ENCODE data around the gene NAPEPLD. TPM values are rescaled to one million over a fixed set of nuclear protein-coding genes. Genes with fewer than 3 reads are reported as not detected.
"Not testable (repeated sequence)": the region's sequence is repeated elsewhere in the genome, so short reads cannot be mapped to it uniquely, and the experiment has no call there.

The NAPEPLD gene
- total and polyA plus RNA-seq, 2 donors = 5.2 to 33.2 TPM

DNA sequence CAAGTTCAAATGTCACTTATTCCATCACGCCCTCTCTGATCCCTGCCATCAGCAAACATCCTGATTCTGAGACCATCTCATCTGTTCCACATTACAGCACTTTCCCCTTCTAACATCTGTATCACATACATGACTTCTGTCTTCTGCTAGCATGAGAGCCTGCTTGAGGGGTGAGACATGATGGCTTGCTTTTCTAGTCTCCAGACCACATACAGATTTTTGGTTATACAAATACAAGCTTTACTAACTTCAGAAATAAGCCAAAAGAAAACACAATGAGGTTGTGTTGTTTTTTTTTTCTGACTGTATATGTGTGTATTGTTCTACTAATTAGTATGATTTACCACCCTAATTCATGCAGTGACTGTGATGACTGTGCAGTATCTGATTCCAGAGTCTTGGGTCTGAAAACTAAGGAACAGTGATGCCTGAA, 34.3 kb downstream of the NAPEPLD start:
- 67% methylated on average over 1 of the region's 1 CpG for WGBS
- Histone ChIP-seq H3K4me3 (ENCODE audit: low read depth, low read length) (no peak overlapping the region), H3K27ac (ENCODE audit: low read depth) (no peak overlapping the region), H3K4me1 (ENCODE audit: insufficient read depth) (no peaks in the 10 kb centered on the region), H3K36me3 (ENCODE audit: insufficient read depth) (peaks cover 2% of the 10 kb centered on the region)
- DNase-seq (ENCODE audit: extremely low spot score) = no peak

- H3K27ac ChIP-seq (ENCODE audit: low read depth) = no peak overlapping the region
- no peaks in the 10 kb centered on the region for H3K36me3 ChIP-seq (ENCODE audit: insufficient read depth)
- no peaks in the 10 kb centered on the region for H3K4me1 ChIP-seq (ENCODE audit: insufficient read depth)
- 98% methylated on average over 2 of the region's 2 CpGs for WGBS
- no peak overlapping the region for H3K4me3 ChIP-seq (ENCODE audit: low read depth, low read length)
- no peak for DNase-seq (ENCODE audit: extremely low spot score)
Measured at GRCh38 chr7:103113164-103113563, 35.7 kb downstream of the NAPEPLD start.

DNA sequence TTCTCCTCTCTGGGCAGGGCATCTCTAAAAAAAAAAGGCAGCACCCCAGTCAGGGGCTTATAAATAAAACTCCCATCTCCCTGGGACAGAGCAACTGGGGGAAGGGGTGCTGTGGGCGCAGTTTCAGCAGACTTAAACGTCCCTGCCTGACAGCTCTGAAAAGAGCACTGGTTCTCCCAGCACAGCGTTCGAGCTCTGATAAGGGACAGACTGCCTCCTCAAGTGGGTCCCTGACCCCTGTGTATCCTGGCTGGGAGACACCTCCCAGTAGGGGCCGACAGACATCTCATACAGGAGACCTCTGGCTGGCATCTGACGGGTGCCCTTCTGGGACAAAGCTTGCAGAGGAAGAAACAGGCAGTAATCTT, 42.2 kb downstream of the NAPEPLD start:
- H3K36me3 ChIP-seq (ENCODE audit: insufficient read depth); H3K4me3 ChIP-seq (ENCODE audit: low read depth, low read length); DNase-seq (ENCODE audit: extremely low spot score); H3K4me1 ChIP-seq (ENCODE audit: insufficient read depth); H3K27ac ChIP-seq (ENCODE audit: low read depth): not testable (repeated sequence)
- 42% methylated on average over 6 of the region's 6 CpGs for WGBS

DNA sequence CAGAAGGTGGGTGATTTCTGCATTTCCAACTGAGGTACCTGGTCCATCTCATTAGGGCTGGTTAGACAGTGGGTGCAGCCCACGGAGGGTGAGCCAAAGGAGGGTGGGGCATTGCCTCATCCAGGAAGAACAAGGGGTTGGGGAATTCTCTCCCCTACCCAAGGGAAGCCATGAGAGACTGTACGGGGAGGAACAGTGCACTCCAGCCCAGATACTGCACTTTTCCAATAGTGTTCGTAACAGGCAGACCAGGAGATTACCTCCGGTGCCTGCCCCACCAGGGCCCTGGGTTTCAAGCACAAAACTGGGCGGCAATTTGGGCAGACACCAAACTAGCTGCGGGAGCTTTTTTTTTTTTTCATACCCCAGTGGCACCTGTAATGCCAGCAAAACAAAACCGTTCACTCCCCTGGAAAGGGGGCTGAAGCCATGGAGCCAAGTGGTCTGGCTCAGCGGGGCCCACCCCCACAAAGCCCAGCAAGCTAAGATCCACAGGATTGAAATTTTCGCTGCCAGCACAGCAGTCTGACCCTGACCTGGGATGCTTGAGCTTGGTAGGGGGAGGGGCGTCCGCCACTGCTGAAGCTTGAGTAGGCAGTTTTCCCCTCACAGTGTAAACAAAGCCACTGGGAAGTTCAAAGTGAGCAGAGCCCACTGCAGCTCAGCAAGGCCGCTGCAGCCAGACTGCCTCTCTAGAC, 42.7 kb downstream of the NAPEPLD start:
- Histone ChIP-seq H3K4me3 (ENCODE audit: low read depth, low read length) (no peak overlapping the region), H3K4me1 (ENCODE audit: insufficient read depth) (no peaks in the 10 kb centered on the region), H3K36me3 (ENCODE audit: insufficient read depth) (peaks cover 2% of the 10 kb centered on the region), H3K27ac (ENCODE audit: low read depth) (no peak overlapping the region)
- DNase-seq (ENCODE audit: extremely low spot score) = no peak
- WGBS = 53% methylated on average over 12 of the region's 12 CpGs

DNA sequence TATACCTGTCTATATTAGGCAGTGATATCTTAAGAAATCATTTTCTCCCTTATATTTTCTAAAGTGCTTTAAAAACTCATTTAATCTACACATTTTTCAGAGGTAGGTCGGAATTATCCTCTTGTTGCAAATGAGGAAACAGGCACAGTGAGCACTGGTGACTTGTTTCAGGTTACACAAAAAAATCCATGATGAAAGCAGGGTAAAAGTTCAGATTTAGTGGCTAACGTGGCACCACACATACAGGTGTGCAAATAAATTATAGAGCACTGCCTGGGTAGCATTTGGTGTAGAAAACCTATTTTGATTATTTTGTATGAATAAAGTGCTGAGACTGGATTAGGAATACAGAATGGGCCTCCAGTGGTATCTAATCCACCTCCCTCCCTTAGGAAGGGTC, 47.4 kb downstream of the NAPEPLD start:
- WGBS = 65% methylated on average over 2 of the region's 2 CpGs
- Histone ChIP-seq H3K4me3 (ENCODE audit: low read depth, low read length) (no peak overlapping the region), H3K36me3 (ENCODE audit: insufficient read depth) (peaks cover 3% of the 10 kb centered on the region)

GRCh38 chr7:103100348-103100747, 48.6 kb downstream of the NAPEPLD start:
- DNase-seq (ENCODE audit: extremely low spot score) = no peak
- peaks cover 3% of the 10 kb centered on the region for H3K36me3 ChIP-seq (ENCODE audit: insufficient read depth)
- H3K27ac ChIP-seq (ENCODE audit: low read depth) = no peak overlapping the region
- no peak overlapping the region for H3K4me3 ChIP-seq (ENCODE audit: low read depth, low read length)
- no peaks in the 10 kb centered on the region for H3K4me1 ChIP-seq (ENCODE audit: insufficient read depth)
- 76% methylated on average over 3 of the region's 3 CpGs for WGBS

More for the DNA sequence above, 47.4 kb downstream of the NAPEPLD start:
- Histone ChIP-seq H3K27ac (ENCODE audit: low read depth) (no peak overlapping the region), H3K4me1 (ENCODE audit: insufficient read depth) (no peaks in the 10 kb centered on the region)
- DNase-seq (ENCODE audit: extremely low spot score) = no peak

DNA sequence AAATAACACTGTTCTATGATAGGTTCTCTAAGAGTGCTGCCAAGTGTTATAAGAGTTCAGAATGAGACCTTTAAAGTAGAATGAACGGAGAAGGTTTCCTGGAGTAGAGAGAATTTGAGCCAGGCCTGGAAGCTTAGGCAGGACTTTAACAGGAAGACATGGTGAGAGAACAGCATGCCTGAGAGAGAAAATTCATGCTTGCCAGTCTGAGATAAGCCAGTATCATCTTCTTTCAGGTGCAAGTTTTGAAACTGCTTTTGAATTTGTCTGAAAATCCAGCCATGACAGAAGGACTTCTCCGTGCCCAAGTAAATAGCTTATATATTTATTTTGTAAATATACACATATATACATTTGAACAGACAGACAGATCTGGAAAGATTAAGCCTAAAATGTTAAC, 51.9 kb downstream of the NAPEPLD start:
- peaks cover 1% of the 10 kb centered on the region for H3K36me3 ChIP-seq (ENCODE audit: insufficient read depth)
- 94% methylated on average over 2 of the region's 2 CpGs for WGBS

DNA sequence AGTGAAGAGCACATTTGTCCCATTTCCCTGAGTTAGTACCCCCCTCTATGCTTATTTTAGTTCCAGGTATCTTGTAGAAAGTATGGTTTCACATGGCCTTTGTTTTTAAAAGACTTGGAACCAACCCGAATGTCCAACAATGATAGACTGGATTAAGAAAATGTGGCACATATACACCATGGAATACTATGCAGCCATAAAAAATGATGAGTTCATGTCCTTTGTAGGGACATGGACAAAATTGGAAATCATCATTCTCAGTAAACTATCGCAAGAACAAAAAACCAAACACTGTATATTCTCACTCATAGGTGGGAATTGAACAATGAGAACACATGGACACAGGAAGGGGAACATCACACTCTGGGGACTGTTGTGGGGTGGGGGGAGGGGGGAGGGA, 53.3 kb downstream of the NAPEPLD start:
- not testable (repeated sequence) for DNase-seq (ENCODE audit: extremely low spot score); H3K36me3 ChIP-seq (ENCODE audit: insufficient read depth); H3K4me1 ChIP-seq (ENCODE audit: insufficient read depth); H3K27ac ChIP-seq (ENCODE audit: low read depth); H3K4me3 ChIP-seq (ENCODE audit: low read depth, low read length)
- 98% methylated on average over 2 of the region's 2 CpGs for WGBS

More for the DNA sequence above, 51.9 kb downstream of the NAPEPLD start:
- DNase-seq (ENCODE audit: extremely low spot score) = no peak
- H3K4me1 ChIP-seq (ENCODE audit: insufficient read depth) = no peaks in the 10 kb centered on the region
- no peak overlapping the region for H3K4me3 ChIP-seq (ENCODE audit: low read depth, low read length)
- no peak overlapping the region for H3K27ac ChIP-seq (ENCODE audit: low read depth)

- H3K36me3 ChIP-seq (ENCODE audit: insufficient read depth) = no peaks in the 10 kb centered on the region
- no peaks in the 10 kb centered on the region for H3K4me1 ChIP-seq (ENCODE audit: insufficient read depth)
- H3K27ac ChIP-seq (ENCODE audit: low read depth) = no peak overlapping the region
- 55% methylated on average over 3 of the region's 3 CpGs for WGBS
- H3K4me3 ChIP-seq (ENCODE audit: low read depth, low read length) = no peak overlapping the region
- no peak for DNase-seq (ENCODE audit: extremely low spot score)
Measured at GRCh38 chr7:103094102-103094501, 54.8 kb downstream of the NAPEPLD start.

DNA sequence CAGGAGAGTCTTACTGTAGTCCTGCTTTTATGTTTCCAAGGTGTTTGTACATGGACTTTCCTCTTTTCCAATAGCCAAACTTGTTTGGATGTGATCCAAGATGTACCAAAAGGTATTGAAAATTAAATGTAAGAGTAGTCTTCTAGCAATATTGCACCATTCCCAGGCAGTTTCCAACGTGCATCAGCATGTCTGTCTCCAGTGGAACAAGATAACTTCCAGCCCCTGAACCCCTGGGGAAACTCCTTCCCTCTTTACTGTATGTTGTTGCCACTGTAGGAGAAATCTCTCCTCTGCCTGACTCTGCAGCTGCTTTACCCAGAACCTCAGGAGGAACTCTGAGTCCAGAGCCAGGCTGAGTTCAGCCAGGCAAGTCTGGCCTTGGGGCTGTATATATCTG, 55.5 kb downstream of the NAPEPLD start:
- Histone ChIP-seq H3K4me3 (ENCODE audit: low read depth, low read length) (no peak overlapping the region), H3K27ac (ENCODE audit: low read depth) (no peak overlapping the region), H3K4me1 (ENCODE audit: insufficient read depth) (no peaks in the 10 kb centered on the region), H3K36me3 (ENCODE audit: insufficient read depth) (no peaks in the 10 kb centered on the region)
- DNase-seq (ENCODE audit: extremely low spot score) = no peak
- WGBS = 47% methylated on average over 1 of the region's 1 CpG

DNA sequence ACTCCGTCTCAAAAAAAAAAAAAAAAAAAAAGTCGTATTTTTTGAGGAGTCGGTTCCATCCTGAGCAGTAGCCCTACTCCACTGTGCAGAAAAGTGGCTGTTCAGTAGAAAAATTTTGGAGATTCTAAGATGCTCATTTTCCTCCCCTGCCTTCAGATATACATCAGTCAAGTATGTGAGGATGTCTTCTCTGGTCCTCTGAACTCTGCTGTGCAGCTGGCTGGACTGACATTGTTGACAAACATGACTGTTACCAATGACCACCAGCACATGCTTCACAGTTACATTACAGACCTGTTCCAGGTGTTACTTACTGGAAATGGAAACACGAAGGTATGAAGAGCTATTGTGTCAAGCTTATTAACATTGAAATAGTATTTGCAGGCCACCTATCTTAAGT, 56.6 kb downstream of the NAPEPLD start:
- DNase-seq (ENCODE audit: extremely low spot score); H3K4me3 ChIP-seq (ENCODE audit: low read depth, low read length); H3K36me3 ChIP-seq (ENCODE audit: insufficient read depth); H3K4me1 ChIP-seq (ENCODE audit: insufficient read depth); H3K27ac ChIP-seq (ENCODE audit: low read depth): not testable (repeated sequence)
- 76% methylated on average over 4 of the region's 4 CpGs for WGBS

GRCh38 chr7:103083210-103083609, 65.7 kb downstream of the NAPEPLD start:
- WGBS = 94% methylated on average over 3 of the region's 3 CpGs
- no peak overlapping the region for H3K4me3 ChIP-seq (ENCODE audit: low read depth, low read length)
- H3K27ac ChIP-seq (ENCODE audit: low read depth) = no peak overlapping the region
- H3K4me1 ChIP-seq (ENCODE audit: insufficient read depth) = no peaks in the 10 kb centered on the region
- DNase-seq (ENCODE audit: extremely low spot score) = no peak
- H3K36me3 ChIP-seq (ENCODE audit: insufficient read depth) = peaks cover 3% of the 10 kb centered on the region

DNA sequence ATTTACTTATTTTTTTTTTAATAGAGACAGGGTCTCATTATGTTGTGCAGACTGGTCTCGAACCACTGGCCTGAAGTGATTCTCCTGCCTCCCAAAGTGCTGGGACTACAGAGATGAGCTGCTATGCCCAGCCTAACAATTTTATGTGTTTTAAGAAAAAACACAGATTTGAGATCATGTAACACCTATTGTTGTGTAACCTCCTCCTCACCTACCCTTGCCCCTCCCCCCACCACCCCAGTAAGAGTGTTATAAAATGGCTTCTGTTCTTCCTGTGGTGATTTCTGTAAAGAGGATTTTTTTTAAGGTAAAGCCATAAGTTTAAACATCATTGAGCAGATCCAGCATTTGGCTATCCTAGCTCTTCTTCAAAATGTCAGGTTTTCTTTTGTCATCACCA, 66.4 kb downstream of the NAPEPLD start:
- Histone ChIP-seq H3K27ac (ENCODE audit: low read depth) (no peak overlapping the region), H3K4me3 (ENCODE audit: low read depth, low read length) (no peak overlapping the region), H3K4me1 (ENCODE audit: insufficient read depth) (no peaks in the 10 kb centered on the region), H3K36me3 (ENCODE audit: insufficient read depth) (peaks cover 3% of the 10 kb centered on the region)
- DNase-seq (ENCODE audit: extremely low spot score) = no peak
- 92% methylated on average over 1 of the region's 1 CpG for WGBS

DNA sequence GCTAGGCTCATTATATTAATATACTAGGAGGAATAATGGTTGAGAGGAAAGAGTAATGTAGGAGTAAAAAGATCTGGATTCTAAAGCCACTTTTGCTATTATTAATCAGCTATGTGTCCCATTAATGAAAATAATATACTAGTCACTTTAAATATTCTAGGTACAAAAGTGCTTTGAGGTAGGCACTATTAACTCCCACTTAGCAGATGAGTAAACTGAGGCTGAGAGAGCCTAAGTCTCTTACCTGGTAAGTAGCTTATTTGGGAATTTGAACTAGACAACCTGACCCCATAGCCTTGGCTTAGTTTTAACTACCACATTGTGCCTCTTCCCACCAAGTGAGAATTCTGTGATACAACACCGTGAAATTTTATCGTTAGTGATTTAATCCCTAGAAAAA, 68.0 kb downstream of the NAPEPLD start:
- Histone ChIP-seq H3K4me1 (ENCODE audit: insufficient read depth) (no peaks in the 10 kb centered on the region), H3K36me3 (ENCODE audit: insufficient read depth) (peaks cover 3% of the 10 kb centered on the region), H3K4me3 (ENCODE audit: low read depth, low read length) (no peak overlapping the region), H3K27ac (ENCODE audit: low read depth) (no peak overlapping the region)
- WGBS = 97% methylated on average over 2 of the region's 2 CpGs
- DNase-seq (ENCODE audit: extremely low spot score) = no peak

- no peak overlapping the region for H3K27ac ChIP-seq (ENCODE audit: low read depth)
- 89% methylated on average over 3 of the region's 3 CpGs for WGBS
- no peak for DNase-seq (ENCODE audit: extremely low spot score)
- H3K36me3 ChIP-seq (ENCODE audit: insufficient read depth) = peaks cover 2% of the 10 kb centered on the region
- no peak overlapping the region for H3K4me3 ChIP-seq (ENCODE audit: low read depth, low read length)
- H3K4me1 ChIP-seq (ENCODE audit: insufficient read depth) = no peaks in the 10 kb centered on the region
Measured at GRCh38 chr7:103079836-103080235, 69.1 kb downstream of the NAPEPLD start.

All from urinary bladder (tissue), 4 donors.